Neural progenitor cell (in vitro differentiated cells): ENCODE results near the gene JADE2.

Experiments used
- EZH2 ChIP-seq: fragments of 200-600 bp; sonication (generic); IDR thresholded peaks from 2 replicates; pipeline ENCODE4 v1.6.1; 2017; ENCODE audit warnings: antibody characterized with exemption, mild to moderate bottlenecking, moderate library complexity
- EZH2phosphoT487 ChIP-seq: fragments of 200-600 bp; sonication (generic); IDR thresholded peaks from 2 replicates; pipeline ENCODE4 v1.6.1; 2017; ENCODE audit warnings: antibody characterized with exemption
- TF ChIP-seq, protein P1 (sequence below): fragments of 200-600 bp; sonication (generic); IDR thresholded peaks from 2 replicates; pipeline ENCODE4 v1.5.1; 2017; ENCODE audit warnings: antibody characterized with exemption, mild to moderate bottlenecking

- TF ChIP-seq, protein P1, sequence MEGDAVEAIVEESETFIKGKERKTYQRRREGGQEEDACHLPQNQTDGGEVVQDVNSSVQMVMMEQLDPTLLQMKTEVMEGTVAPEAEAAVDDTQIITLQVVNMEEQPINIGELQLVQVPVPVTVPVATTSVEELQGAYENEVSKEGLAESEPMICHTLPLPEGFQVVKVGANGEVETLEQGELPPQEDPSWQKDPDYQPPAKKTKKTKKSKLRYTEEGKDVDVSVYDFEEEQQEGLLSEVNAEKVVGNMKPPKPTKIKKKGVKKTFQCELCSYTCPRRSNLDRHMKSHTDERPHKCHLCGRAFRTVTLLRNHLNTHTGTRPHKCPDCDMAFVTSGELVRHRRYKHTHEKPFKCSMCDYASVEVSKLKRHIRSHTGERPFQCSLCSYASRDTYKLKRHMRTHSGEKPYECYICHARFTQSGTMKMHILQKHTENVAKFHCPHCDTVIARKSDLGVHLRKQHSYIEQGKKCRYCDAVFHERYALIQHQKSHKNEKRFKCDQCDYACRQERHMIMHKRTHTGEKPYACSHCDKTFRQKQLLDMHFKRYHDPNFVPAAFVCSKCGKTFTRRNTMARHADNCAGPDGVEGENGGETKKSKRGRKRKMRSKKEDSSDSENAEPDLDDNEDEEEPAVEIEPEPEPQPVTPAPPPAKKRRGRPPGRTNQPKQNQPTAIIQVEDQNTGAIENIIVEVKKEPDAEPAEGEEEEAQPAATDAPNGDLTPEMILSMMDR: no peak
- TF ChIP-seq EZH2: no peak
- no peak for TF ChIP-seq EZH2phosphoT487
Observed at GRCh38 chr5:134503088-134503936, 22.2 kb upstream of the JADE2 start.
